Activated B cell treated with CpG ODN at 0.5 μM for 24 hours (primary cell): ENCODE measurements around the gene TXN2. TPM values are rescaled to one million over a fixed set of nuclear protein-coding genes. Genes with fewer than 3 reads are reported as not detected.

Experiments used
- ATAC-seq: fragments of 200-7000 bp; cut with Tn5 transposase; one replicate; pipeline ENCODE4 v1.10.0; 2021; ENCODE audit warnings: low read depth, mild to moderate bottlenecking, moderate library complexity
- CTCF ChIA-PET: fragments of 350-600 bp; sonication (Branson Sonifier 250); formaldehyde crosslinking; loops from one replicate; lab custom pipeline; 2021; ENCODE audit warnings: antibody characterized with exemption; lab: Charles Lee
- POLR2A ChIA-PET: fragments of 350-600 bp; sonication (Branson Sonifier 250); formaldehyde crosslinking; loops from one replicate; lab custom pipeline; 2021; ENCODE audit warnings: antibody characterized with exemption; lab: Charles Lee
- DNase-seq: peaks from one replicate; pipeline ENCODE4 v3.0.0; 2022
- H3K27ac Mint-ChIP-seq: one replicate; pipeline ENCODE4 v1.8.0; 2020; ENCODE audit warnings: mixed read lengths
- H3K27me3 Mint-ChIP-seq: one replicate; pipeline ENCODE4 v1.8.0; 2021; ENCODE audit warnings: mixed read lengths
- H3K36me3 Mint-ChIP-seq: one replicate; pipeline ENCODE4 v1.8.0; 2021; ENCODE audit warnings: low read depth, mixed read lengths
- H3K4me1 Mint-ChIP-seq: one replicate; pipeline ENCODE4 v1.8.0; 2021; ENCODE audit warnings: mixed read lengths
- H3K4me3 Mint-ChIP-seq: one replicate; pipeline ENCODE4 v1.8.0; 2020; ENCODE audit warnings: mild to moderate bottlenecking, mixed read lengths
- H3K9me3 Mint-ChIP-seq: one replicate; pipeline ENCODE4 v1.8.0; 2020; ENCODE audit warnings: mixed read lengths
- CTCF ChIP-seq: fragments of 200-600 bp; IDR thresholded peaks from one replicate; pipeline ENCODE4 v1.8.0; 2022; ENCODE audit warnings: antibody characterized with exemption, mild to moderate bottlenecking
- intact Hi-C: fragments of 100-400 bp; cut with micrococcal nuclease; formaldehyde crosslinking; loops from one replicate; pipeline ENCODE4 v1.15.1; 2024
- total RNA-seq: library from RNA; stranded (reverse); gene quantifications from 2 replicates; pipeline ENCODE4 v1.2.3, GENCODE V29; 2022

The TXN2 gene
- total RNA-seq, 1 donor from 2014 or later, result 59.1 TPM

- ChIA-PET POLR2A (interaction anchor here (0.6 to 2.0 kb wide), 13 partner anchors 7 to 185 kb away, joined by 3 to 20 read pairs (median 4); partner anchors contain the start of genes MYH9 and TXN2), CTCF (interaction anchor here (0.6 to 8.5 kb wide), 32 partner anchors 11 to 192 kb away, joined by 3 to 144 read pairs (median 6); partner anchors contain the start of gene TXN2)
- peaks cover 55% of the 10 kb centered on the region for H3K36me3 Mint-ChIP-seq
Measured at GRCh38 chr22:36470162-36470993, 11.1 kb downstream of the TXN2 start.

GRCh38 chr22:36469094-36469710 lies 12.2 kb downstream of the TXN2 start:
- ChIA-PET POLR2A (interaction anchor here (0.6 to 1.5 kb wide), 3 partner anchors 12 to 126 kb away, joined by 7 to 11 read pairs (median 8); partner anchors contain the start of gene TXN2), CTCF (interaction anchor here (0.9 to 8.5 kb wide), 6 partner anchors 12 to 168 kb away, joined by 3 to 144 read pairs (median 10); no protein-coding TSS in a partner anchor)
- H3K36me3 Mint-ChIP-seq, result peaks cover 45% of the 10 kb centered on the region
- TF ChIP-seq CTCF, result no peak
- ATAC-seq (no peak), DNase-seq (no peak)
- no peak overlapping the region for H3K27ac Mint-ChIP-seq
- intact Hi-C loops, result no loop called here
- H3K9me3 Mint-ChIP-seq, result no peaks in the 10 kb centered on the region
- no peak overlapping the region for H3K4me3 Mint-ChIP-seq
- peaks cover 6% of the 10 kb centered on the region for H3K4me1 Mint-ChIP-seq
- no peaks in the 10 kb centered on the region for H3K27me3 Mint-ChIP-seq

More at GRCh38 chr22:36470162-36470993, 11.1 kb downstream of the TXN2 start:
- no peak overlapping the region for H3K27ac Mint-ChIP-seq
- TF ChIP-seq CTCF, result no peak
- DNase-seq (peak; percentile 62), ATAC-seq (peak; percentile 96)
- no peaks in the 10 kb centered on the region for H3K27me3 Mint-ChIP-seq
- intact Hi-C loops, result loop anchor here (1.0 to 5.0 kb wide), 4 partner anchors 65 to 273 kb away; no protein-coding TSS in a partner anchor
- H3K4me3 Mint-ChIP-seq, result no peak overlapping the region
- H3K4me1 Mint-ChIP-seq, result peaks cover 6% of the 10 kb centered on the region
- no peaks in the 10 kb centered on the region for H3K9me3 Mint-ChIP-seq

GRCh38 chr22:36467946-36468345 lies 13.5 kb downstream of the TXN2 start:
- TF ChIP-seq CTCF, result no peak

DNA sequence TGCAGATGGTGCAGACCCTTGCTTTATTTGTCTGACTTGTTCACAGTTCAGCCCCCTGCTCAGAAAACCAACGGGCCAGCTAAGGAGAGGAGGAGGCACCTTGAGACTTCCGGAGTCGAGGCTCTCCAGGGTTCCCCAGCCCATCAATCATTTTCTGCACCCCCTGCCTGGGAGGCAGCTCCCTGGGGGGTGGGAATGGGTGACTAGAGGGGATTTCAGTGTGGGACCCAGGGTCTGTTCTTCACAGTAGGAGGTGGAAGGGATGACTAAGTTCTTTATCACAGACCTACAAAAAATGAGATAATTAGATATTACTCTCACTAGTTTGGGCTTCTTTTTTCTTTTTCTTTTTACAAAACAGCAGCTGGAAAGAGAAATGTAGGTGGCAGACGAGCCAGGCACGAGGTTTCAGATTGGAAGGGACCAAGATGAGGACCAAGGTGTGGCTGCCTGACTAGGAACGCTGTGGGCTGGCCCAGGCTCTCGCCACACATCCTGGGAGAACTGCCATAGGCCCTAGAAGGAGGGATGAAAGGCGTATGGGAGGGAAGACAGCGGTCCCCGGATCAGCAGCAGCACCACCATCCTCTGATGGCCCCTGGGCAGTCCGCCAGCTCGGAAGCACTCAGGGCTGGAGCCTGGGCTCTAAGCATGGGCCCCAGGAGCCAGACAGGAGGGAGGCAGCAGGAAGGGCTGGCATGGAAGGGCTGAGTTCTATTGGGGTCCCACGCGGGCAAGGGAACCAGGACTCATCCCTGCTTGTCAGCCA lies 14.2 kb downstream of the TXN2 start:
- ATAC-seq (no peak), DNase-seq (no peak)
- CTCF ChIA-PET, result interaction anchor here (1.2 to 8.5 kb wide), 2 partner anchors 138 to 166 kb away, joined by 3 to 144 read pairs; no protein-coding TSS in a partner anchor
- H3K9me3 Mint-ChIP-seq, result no peaks in the 10 kb centered on the region
- no peak for TF ChIP-seq CTCF
- H3K36me3 Mint-ChIP-seq, result peaks cover 25% of the 10 kb centered on the region
- no peak overlapping the region for H3K4me3 Mint-ChIP-seq
- no peaks in the 10 kb centered on the region for H3K27me3 Mint-ChIP-seq
- intact Hi-C loops, result no loop called here
- POLR2A ChIA-PET, result interaction anchor here (0.6 to 1.5 kb wide), 3 partner anchors 15 to 79 kb away, joined by 3 to 7 read pairs (median 7); partner anchors contain the start of genes MYH9 and TXN2
- H3K27ac Mint-ChIP-seq, result no peak overlapping the region
- peaks cover 6% of the 10 kb centered on the region for H3K4me1 Mint-ChIP-seq

More at GRCh38 chr22:36467946-36468345, 13.5 kb downstream of the TXN2 start:
- H3K4me3 Mint-ChIP-seq, result no peak overlapping the region
- ATAC-seq, result no peak
- no peaks in the 10 kb centered on the region for H3K9me3 Mint-ChIP-seq
- H3K36me3 Mint-ChIP-seq, result peaks cover 32% of the 10 kb centered on the region
- H3K4me1 Mint-ChIP-seq, result peaks cover 6% of the 10 kb centered on the region
- no peak overlapping the region for H3K27ac Mint-ChIP-seq
- intact Hi-C loops, result no loop called here
- POLR2A ChIA-PET, result interaction anchor here (0.6 to 1.5 kb wide), 2 partner anchors 14 to 64 kb away, joined by 7 read pairs; partner anchors contain the start of gene TXN2
- no peak for DNase-seq
- H3K27me3 Mint-ChIP-seq, result no peaks in the 10 kb centered on the region
- CTCF ChIA-PET, result interaction anchor here (0.9 to 8.5 kb wide), 2 partner anchors 139 to 167 kb away, joined by 3 to 144 read pairs; no protein-coding TSS in a partner anchor
